ENCODE data around the gene TINAGL1.
A peak's percentile ranks its signal among the peaks of the same experiment; 100 is the strongest.

The TINAGL1 gene

DNA sequence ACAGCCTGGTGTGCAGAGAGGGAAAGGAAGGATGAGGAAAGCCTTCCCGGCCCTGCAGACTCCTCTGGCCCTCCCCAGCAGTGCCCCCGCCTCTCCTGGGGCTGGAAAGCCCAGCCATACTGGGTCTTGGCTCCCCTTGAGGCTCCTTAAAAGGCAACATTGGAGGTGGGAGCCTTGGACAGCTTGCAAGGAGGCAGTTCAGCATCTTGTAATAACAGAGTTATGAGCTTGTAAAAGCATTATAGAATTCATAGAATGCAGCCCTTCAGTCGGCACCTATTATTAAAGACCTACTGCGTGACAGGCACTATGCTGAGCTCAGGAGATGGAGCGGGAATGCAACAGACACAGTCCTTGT is 4.2 kb downstream of the TINAGL1 start:
- Histone ChIP-seq H3K27me3 (ENCODE audit: insufficient read depth, poor library complexity, severe bottlenecking) (no peaks in the 10 kb centered on the region), H3K4me1 (ENCODE audit: insufficient read depth, poor library complexity, severe bottlenecking) (peaks cover 41% of the 10 kb centered on the region), H3K36me3 (ENCODE audit: low read depth) (peaks cover 69% of the 10 kb centered on the region), H3K27ac (ENCODE audit: poor library complexity, severe bottlenecking) (peak overlapping the region; percentile 49), H3K4me3 (ENCODE audit: severe bottlenecking) (no peak overlapping the region), H3K9me3 (ENCODE audit: severe bottlenecking) (no peaks in the 10 kb centered on the region)
- ATAC-seq (ENCODE audit: low read depth) (no peak), DNase-seq (ENCODE audit: low spot score) (no peak)
- TF ChIP-seq, protein P1, sequence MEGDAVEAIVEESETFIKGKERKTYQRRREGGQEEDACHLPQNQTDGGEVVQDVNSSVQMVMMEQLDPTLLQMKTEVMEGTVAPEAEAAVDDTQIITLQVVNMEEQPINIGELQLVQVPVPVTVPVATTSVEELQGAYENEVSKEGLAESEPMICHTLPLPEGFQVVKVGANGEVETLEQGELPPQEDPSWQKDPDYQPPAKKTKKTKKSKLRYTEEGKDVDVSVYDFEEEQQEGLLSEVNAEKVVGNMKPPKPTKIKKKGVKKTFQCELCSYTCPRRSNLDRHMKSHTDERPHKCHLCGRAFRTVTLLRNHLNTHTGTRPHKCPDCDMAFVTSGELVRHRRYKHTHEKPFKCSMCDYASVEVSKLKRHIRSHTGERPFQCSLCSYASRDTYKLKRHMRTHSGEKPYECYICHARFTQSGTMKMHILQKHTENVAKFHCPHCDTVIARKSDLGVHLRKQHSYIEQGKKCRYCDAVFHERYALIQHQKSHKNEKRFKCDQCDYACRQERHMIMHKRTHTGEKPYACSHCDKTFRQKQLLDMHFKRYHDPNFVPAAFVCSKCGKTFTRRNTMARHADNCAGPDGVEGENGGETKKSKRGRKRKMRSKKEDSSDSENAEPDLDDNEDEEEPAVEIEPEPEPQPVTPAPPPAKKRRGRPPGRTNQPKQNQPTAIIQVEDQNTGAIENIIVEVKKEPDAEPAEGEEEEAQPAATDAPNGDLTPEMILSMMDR (IDR thresholded peaks at IDR 0.05; ENCODE audit: poor library complexity, severe bottlenecking), result no peak

DNA sequence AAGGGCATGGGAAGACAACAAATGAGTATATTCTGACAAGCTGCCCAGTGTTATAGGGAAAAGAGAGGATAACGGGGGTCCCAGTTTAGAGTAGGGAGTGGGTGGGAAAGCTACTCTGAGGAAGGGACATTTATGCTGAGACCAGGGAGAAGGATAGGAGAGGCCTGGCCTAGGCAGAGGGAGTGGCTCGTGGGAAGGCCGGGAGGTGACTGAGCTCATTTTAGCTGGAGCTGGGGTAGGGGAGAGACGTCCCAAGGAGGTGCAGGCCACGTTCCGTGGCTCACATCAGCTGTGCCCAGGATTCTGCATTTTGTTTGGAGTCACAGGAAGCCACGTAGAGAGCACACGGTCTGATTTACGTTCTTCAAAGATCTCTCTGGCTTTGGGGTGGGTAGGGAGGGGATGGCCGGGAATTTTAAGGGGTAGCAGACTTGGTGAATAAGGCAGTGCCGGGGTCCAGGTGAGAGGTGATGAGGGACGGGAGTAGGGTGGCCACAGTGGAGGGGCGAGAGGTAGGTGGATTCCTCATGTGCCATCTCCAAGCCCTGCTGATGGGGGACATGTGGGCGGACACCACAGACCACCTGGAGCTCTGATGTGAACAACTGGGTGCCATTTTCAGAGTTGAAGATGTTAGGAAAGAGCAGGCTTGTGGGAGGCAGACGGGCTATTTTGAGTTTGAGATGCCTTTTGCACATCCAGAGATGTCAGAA is 4.7 kb downstream of the TINAGL1 start:
- Histone ChIP-seq H3K4me1 (ENCODE audit: insufficient read depth, poor library complexity, severe bottlenecking) (peaks cover 37% of the 10 kb centered on the region), H3K27ac (ENCODE audit: poor library complexity, severe bottlenecking) (peak overlapping the region; percentile 49), H3K4me3 (ENCODE audit: severe bottlenecking) (no peak overlapping the region), H3K9me3 (ENCODE audit: severe bottlenecking) (no peaks in the 10 kb centered on the region), H3K36me3 (ENCODE audit: low read depth) (peaks cover 75% of the 10 kb centered on the region), H3K27me3 (ENCODE audit: insufficient read depth, poor library complexity, severe bottlenecking) (no peaks in the 10 kb centered on the region)
- TF ChIP-seq, protein P1 (IDR thresholded peaks at IDR 0.05; ENCODE audit: poor library complexity, severe bottlenecking), result no peak
- DNase-seq (ENCODE audit: low spot score) (no peak), ATAC-seq (ENCODE audit: low read depth) (no peak)

DNA sequence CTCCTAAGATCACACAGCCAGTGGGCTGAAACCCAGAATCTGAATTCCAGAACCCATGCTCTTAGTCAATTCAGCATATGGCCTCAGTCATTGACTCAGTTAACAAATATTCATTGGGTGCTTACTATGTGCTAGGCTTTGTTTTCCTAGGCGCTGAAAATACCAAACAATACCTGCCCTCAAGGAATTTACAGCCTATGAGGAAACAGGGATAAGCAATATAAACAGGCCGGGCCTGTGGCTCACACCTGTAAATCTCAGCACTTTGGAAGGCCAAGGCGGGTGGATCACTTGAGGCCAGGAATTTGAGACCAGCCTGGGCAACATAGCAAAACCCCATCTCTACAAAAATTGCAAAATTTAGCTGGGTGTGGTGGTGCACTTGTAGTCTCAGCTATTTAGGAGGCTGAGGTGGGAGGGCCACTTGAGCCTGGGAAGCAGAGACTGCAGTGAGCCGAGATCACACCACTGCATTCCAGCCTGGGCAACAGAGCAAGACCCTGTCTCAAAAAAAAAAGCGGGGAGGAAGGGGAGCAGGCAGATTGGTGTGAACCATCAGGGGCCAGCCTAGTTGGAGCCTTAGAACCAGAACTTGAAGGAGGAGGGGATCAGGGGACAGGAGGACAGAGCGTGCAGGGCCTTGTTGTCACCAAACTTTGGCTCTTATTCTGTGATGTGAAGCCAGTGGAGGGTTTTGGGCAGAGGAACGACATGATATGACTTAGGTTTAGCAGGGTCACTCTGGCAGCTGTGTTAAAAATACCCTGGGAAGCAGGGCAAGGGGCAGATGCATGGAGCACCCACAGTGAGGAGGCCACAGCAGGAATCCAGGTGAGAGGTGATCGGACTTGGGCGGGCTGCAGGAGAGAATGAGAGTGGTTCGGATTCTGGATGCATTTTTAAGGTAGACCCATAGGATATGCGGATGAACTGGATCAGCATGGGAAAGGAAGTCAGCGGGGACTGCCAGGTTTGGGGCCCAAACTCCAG is 5.8 kb downstream of the TINAGL1 start:
- Histone ChIP-seq H3K9me3 (ENCODE audit: severe bottlenecking) (no peaks in the 10 kb centered on the region), H3K4me3 (ENCODE audit: severe bottlenecking) (no peak overlapping the region), H3K36me3 (ENCODE audit: low read depth) (peaks cover 78% of the 10 kb centered on the region), H3K27me3 (ENCODE audit: insufficient read depth, poor library complexity, severe bottlenecking) (no peaks in the 10 kb centered on the region), H3K4me1 (ENCODE audit: insufficient read depth, poor library complexity, severe bottlenecking) (peaks cover 37% of the 10 kb centered on the region), H3K27ac (ENCODE audit: poor library complexity, severe bottlenecking) (peak overlapping the region; percentile 49)
- ATAC-seq (ENCODE audit: low read depth), result peak; percentile 53
- DNase-seq (ENCODE audit: low spot score), result no peak
- TF ChIP-seq, protein P1 (IDR thresholded peaks at IDR 0.05; ENCODE audit: poor library complexity, severe bottlenecking), result no peak

DNA sequence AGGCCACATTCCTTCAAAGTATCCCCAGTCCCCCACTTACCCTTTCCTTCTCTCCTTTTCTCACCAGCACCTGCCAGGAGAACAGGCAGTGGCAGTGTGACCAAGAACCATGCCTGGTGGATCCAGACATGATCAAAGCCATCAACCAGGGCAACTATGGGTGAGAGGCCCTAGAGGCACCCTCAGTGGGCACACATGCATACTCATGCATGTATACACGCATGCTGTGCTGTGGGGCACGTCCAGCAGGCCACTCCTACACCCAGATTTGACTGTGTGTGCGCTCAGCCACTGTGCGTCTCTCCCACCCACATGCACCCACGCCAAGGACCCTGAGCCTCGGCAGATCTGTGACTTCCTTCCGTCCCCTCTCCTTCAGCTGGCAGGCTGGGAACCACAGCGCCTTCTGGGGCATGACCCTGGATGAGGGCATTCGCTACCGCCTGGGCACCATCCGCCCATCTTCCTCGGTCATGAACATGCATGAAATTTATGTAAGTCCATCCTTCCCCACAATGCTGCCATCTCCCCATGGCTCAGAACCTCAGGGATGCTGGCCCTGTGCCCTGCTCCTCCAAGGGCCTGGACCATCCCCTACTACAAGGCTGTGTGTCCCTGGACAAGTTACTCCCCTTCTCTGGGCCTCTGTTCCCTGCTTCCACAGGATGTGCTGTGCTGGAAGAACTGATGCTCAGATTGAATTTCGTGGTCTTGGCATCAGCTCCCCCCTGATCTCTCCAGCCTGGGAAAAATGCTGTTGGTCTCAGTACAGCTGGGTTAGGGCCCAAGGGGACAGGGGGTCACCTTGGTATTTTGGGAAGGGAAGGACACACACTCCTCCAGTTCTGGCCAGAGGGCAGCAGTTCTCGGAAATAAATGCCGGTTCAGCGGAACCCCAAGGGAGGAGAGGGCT is 7.0 kb downstream of the TINAGL1 start:
- ATAC-seq (ENCODE audit: low read depth) (no peak), DNase-seq (ENCODE audit: low spot score) (no peak)
- Histone ChIP-seq H3K4me1 (ENCODE audit: insufficient read depth, poor library complexity, severe bottlenecking) (peaks cover 47% of the 10 kb centered on the region), H3K36me3 (ENCODE audit: low read depth) (peaks cover 82% of the 10 kb centered on the region), H3K27me3 (ENCODE audit: insufficient read depth, poor library complexity, severe bottlenecking) (no peaks in the 10 kb centered on the region), H3K27ac (ENCODE audit: poor library complexity, severe bottlenecking) (peak overlapping the region; percentile 49), H3K4me3 (ENCODE audit: severe bottlenecking) (no peak overlapping the region), H3K9me3 (ENCODE audit: severe bottlenecking) (no peaks in the 10 kb centered on the region)
- TF ChIP-seq, protein P1 (IDR thresholded peaks at IDR 0.05; ENCODE audit: poor library complexity, severe bottlenecking), result no peak

Data from RWPE2 (cell line).